NCI-H2107 (cell line): ENCODE data around the gene FBXL5.

Experiments
- DNase-seq: peaks from one replicate; lab custom pipeline; 2025; lab: John Stamatoyannopoulos, UW

The FBXL5 gene

DNA sequence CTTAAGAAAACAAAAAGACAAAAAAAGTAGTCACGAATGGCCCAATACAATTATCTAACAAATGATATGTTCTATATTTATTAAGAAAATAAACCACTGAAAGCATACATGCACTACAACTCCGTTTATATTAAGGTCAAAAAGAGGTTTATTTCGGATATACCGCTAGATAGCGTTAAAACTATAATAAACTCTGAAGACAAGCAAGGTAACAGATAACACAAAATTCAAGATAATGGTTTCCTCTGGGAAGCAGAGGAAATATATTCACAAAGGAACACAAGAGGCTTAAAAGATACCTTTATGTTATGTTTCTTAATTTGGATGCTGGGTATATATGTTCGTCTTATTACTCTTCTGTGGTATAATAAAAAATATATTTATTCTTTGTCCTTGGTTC lies 21.7 kb upstream of the FBXL5 start:
- no peak for DNase-seq

DNA sequence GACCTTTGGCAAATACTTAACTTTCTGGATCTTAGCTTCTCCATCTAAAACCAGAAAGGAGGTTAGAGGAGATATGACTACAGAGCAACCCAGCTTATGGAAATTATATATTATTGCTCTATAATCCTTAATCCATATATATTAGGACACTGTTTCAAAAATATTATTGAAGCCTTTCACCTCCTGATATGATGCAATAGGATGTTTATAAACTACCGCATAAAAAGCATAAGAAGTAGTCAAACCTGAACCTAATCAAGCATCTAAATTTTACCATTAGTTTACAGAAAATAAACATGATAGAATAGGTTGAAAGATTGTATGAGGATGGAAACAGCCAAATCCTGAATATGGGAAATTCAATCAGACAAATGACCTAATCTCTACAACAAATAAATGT lies 20.9 kb upstream of the FBXL5 start:
- DNase-seq: no peak

DNA sequence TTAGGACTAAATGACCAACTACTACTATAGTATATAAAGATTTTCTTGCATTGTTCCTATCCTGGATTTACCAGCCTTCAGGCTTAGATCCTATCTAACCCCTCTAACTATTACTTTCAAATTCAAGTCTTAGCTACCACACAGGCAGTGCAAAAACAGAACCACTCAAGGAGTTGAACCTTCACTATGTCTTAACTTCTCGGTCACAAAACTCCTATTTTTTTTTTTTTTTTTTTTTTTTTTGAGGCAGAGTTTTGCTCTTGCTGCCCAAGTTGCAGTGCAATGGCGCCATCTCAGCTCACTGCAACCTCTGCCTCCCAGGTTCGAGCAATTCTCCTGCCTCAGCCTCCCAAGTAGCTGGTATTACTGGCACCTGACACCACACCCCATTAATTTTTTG lies 20.2 kb upstream of the FBXL5 start:
- DNase-seq: no peak

DNA sequence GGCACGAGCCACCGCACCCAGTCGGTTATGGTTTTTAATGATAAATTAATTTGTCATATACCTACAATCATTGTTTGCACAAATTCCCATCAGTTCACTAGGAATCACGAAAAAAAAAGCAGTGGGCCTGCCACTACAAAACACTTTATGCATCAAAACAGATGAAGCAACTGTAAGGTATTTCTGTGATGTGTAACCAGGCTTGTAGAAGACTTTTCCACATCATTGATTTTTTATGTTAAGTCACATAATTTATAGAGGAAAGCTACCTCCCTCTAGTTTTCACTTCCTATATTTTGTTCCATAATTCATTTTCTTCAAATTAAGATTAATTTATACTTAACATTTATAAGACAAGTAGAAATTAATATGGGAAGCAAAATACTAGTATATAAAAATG lies 19.8 kb upstream of the FBXL5 start:
- no peak for DNase-seq

DNA sequence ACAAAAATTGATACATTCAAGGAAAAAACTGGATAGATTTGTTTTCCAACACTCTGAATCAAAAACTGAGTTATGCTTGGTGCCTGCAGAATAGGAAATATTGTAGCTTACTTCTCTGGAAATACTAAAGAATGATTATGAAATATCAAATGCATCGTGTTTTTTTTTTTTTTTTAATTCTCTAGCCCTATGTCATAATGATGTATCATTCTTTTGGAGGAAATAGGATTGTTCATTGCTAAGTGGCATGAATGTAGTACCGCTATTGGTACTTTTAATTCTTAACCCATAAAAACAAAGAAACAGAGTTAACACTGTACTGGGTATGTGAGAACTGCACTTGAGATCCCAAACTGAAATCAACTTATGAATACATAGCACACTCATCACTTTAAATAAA lies 18.9 kb upstream of the FBXL5 start:
- DNase-seq: no peak

DNA sequence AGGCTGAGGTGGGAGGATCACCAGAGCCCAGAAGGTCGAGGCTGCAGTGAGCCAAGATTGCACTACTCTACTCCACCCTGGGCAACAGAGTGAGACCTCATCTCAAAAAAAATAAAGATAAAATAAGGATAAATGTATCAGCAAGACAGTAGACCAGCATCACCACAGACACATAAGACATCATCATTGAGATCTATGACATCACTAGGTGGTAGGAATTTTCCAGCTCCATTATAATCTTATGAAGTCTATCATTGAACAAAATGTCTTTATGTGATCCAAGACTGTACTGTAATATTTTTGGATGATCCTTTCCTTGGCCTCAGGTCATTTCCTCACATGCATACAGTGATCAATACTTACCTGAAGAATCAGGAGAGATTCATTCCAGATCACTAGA lies 18.2 kb upstream of the FBXL5 start:
- no peak for DNase-seq

DNA sequence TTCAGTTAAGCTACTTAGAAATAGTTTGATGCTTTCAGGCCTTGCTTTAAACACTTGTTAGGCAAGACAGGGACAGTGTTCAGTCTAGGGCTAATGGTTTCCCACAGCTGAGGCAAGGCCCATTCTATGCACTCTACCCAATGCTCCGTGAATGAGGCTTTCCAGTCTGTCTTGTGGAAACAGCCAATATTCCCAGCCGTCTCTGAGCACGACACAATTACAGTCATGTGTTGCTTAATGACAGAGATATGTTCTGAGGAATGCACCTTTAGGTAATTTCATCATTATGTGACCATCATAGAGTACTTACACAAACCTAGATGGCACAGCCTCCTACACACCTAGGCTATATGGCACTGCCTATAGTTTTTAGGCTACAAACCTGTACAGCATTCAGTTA lies 16.9 kb upstream of the FBXL5 start:
- no peak for DNase-seq

DNA sequence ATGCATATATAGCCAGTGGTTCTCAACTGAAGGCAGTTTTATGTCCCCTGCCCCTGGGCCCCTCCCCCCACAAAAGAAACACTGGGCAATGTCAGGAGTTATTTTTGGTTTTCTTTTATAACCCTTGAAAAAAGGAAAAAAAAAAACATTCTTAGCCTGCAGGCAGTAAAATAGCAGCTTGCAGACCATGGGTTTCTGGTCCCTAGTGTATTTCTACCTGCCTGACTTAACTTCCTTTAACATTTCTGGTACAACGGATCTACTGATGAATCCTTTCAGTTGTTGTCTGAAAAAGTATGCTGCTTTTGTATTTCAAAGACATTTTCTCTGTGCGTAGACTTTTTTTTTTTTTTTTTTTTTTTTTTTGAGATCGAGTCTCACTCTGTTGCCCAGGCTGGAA lies 15.4 kb upstream of the FBXL5 start:
- DNase-seq: no peak

DNA sequence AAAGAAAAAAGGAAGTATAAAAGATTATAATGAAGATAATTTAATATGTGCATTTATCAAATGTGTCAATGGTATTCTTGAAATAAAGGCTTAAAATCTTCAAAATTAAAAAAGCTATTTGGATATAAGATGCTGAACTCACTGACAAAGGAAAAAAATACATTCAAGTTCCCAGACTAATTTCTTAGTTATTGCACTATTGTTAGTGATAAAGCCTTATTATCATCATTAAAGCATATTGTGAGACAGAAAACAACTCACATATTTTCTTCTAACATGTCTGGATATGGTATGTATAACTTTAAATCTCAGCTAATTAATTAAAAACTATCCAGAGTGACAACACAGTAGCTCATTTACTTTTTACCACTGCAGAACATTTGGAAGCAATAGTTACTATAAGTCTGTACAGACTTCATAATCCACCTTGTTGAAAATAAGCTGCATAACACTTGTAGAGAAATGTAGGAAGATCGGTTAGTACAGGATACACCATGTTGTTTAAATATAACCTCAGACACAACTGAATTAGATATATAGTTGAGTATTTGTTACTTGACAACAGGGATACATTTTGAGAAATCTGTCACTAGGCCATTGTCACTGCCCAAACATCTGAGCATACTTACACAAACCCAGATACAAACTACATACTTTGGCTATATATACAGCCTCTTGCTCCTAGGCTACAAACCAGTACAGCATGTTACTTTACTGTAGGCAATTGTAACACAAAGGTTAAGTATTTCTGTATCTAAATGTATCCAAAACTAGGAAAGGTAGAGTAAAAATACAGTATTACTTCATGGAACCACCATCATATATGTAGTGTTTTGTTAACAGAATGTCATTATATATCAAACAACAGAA lies 13.6 kb upstream of the FBXL5 start:
- DNase-seq: no peak

DNA sequence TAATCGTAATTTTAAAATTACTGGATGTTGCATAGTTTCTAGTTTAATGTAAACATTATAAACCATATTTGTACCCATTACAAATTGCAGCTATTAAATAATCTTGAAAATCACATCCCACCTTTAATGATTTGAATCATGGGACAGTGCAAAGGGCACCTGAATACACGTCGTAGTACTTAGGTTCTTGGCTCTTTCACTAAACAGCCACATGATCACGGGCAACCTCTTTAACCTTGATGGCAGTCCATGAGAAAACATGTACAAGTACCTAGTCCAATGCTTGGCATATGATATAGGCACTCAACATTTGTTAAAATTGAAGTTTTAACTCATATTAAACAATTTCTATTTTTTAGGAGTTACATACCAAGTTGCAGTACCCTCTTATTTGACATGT lies 11.8 kb upstream of the FBXL5 start:
- no peak for DNase-seq

DNA sequence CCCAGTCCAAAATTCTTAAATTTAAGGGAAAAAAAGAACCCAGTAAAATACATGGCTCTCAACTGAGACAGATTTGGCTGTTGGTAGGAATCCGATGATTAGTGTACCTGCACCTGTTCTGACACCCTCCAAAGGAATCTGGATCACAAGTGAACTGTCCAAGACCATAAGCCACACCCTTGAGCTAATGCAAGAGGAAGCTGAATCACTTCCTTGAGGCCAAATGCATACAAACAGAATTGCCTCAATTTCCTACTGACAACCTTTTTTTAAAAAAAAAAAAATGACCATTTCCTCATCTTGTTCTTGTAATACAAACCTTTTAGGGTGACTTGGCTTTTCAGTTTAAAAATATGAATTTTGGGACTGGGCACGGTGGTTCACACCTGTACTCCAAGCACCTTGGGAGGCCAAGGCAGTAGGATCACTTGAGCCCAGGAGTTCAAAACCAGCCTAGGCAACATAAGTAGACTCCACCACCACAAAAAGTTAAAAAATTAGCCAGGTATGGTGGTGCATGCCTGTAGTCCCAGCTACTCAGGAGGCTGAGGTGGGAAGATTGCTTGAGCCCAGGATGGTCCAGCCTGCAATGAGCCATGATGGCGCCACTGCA lies 10.7 kb upstream of the FBXL5 start:
- no peak for DNase-seq

DNA sequence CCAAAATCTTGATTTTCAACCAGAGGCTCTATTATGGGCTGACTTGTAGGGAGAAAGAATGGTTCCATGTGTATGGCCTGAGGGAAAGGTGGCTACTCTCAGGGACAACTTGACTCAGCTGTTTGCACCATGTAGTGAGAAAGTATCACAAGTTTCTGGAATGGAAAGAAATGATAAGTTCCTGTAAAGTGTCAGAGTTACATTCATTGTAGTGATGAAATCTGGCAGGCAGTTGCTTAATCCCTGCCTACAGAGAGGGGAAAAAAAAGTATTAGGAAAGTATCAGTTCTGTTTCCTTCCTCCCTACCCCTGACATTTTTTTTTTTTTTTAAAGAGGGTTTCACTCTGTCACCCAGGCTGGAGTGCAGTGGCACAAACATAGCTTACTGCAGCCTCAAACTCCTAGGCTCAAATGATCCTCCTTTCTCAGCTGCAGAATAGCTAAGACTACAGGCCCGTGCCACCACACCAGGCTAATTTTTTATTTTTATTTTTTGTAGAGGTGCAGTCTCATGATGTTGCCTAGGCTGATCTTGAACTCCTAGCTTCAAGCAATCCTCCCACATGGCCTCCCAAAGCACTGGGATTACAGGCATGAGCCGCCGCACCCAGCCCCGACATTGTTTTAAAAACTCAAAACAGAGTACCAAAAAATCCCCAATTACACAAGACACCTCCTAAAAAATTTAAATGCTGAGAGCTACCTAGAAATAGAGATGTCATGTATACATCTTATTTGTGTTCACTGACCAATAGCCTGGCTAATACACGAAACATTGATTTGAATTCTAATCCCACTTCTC lies 4.8 kb upstream of the FBXL5 start:
- DNase-seq: no peak

DNA sequence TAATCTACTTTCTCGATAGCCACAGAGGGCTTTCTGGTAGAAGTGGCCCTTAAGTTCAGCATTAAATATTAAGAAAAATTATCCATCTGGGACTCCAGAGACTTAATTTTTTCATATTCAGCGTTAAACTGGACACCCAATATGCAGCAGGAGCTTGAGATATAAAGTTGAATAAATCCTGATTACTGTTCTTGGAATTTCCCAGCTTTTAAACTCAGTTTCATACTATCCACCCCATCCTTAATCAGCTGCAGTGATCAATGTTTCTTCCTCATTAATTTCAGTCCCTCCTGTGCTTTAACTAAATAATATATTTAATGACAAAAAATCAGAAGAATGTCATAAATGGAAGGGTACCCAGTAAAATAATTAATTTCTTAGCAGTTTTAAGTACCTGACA lies 3.6 kb upstream of the FBXL5 start:
- no peak for DNase-seq

DNA sequence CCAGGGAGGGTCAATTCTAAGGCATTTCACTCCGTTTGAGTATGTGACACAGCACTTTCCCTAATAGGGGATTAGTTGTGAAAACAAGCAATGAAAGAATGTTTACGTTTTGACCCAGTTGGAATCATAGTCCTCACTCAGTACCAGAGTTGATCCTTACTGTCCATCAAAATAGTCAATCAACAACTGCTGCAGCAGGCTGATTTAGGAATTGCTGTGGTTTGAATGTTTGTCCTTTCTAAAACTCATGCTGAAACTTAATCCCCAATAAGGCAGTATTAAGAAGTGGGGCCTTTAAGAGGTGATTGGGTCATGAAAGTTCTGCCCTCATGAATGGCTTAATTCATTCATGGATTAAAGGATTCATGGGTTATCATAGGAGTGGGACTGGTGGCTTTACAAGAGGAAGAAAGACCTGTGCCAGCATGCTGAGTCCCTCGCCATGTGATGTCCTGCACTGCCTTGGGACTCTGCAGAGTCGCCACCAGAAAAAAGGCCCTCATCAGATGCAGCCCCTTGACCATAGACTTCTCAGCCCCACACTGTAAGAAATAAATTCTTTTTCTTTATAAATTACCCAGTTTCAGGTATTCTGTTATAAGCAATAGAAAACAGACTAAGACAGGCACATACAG lies 3.1 kb upstream of the FBXL5 start:
- no peak for DNase-seq

DNA sequence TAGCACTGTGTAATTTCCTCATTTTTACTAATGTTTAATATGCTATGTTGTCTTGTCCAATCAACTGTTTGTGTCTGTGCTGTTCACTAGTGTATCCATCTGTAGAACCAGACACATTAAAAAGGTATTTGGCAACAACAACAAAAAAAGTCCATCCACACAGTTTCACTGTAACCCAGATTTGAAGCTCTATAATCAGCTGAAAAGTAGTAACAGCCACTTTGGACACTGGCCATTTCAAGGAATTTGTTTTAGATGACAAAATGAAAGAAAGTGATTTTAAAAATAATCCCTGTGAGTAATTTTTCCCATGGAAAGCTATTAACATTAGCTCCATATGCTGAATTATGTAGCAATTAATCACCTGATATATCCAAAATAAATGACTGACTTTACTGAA lies 2.2 kb upstream of the FBXL5 start:
- DNase-seq: no peak

DNA sequence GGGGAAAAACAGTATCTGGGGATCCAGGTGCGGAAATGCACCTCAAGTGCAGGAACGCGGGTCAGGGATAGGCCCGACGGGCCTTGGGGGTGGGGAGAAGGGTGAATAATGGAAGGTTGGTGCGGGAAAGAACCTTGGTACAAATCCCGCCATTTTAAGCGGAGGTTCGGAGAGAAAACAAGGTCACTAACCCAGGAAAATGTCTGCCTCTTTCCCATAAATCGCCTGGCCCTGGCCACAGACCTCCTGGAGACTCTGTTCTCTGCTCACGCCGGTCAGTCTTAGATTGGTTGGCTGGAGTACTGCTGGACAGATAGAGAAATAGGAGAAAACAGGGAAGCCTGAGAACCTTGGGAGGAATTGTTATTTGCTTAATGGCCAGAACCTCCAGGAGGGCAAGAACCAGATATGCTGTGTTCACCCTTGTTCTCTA lies 897 bp upstream of the FBXL5 start:
- DNase-seq: no peak

DNA sequence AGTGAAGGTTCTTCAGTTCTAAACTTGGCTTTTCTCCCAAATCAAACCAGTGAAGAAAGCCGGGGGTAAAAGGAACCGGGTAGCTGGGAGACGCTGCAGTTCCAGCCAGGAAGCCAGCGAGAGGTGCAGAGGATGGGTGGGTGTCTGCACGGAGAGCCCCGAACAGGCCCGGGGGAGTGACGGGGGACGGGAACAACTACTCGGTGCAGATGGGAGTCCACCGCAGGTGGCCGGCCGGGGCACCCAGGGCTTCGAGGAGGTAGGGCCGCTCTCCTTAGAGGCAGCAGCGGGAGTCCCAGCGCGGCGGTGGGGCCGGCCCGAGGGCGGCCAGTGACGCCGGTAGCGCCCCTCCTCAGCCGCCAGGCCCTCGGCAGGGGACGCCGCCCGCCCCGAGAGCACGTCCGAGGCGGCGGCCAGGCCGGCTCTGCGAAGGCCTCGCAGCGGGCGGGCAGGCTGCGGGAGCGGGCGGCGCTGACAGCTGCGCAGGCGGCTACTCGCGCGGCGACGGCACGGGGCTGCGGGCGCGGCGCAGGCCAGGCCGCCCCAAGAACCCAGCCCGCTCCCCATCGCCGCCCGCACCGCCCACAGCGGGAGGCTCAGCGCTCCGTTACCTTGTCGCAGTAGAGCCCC lies 449 bp downstream of the FBXL5 start:
- no peak for DNase-seq

DNA sequence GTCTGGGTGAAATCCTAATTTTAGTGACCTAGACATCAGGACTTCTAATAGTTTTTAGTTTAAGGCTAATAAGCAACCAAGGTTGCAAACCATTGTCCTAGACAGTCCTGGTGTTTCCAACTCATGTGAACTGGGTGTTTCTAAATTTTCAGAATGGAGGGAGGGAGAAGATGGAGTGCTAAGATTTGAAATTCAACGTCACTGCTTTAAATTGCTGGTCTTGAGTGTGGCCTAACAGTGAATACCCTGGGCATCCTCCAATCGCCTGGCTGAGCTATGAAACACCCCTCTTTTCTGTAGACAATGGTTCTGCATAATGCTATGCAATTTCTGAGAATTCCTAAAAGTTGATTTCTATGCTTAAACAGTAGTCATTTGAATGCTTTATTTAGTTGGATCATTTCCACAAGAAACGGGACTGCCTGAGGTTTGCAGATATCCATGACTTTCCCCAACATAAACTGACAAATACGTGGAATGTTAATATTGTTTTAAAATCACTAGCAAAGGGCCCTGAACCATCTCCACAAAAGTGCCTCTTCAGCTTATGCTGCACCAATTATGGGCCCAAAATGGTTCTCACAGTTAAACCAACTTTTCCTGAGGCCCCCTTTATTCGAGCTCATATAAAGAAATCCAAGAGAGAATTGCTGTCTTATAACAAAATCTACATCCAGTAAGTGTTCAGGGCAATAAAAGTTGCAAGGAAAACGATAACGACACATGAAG lies 1.1 kb downstream of the FBXL5 start:
- DNase-seq: no peak

DNA sequence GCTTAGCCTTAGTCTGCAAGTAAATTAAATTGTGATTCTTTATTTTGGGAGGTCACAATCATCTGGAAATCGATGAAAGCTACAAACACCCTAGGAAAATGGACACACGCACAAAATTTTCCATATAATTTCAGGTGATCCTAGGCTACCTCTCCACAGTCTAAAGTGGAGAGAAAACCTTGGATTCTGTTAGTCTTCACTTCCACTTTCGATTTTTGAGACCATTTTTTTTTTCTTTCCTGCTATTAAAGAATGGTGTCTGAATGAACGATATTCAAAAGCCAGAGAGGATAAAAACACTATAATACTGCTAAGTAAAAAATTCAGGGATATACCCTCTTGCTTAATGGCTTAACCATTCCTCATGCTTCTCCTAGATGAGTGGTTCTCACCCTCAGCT lies 1.7 kb downstream of the FBXL5 start:
- DNase-seq: no peak

DNA sequence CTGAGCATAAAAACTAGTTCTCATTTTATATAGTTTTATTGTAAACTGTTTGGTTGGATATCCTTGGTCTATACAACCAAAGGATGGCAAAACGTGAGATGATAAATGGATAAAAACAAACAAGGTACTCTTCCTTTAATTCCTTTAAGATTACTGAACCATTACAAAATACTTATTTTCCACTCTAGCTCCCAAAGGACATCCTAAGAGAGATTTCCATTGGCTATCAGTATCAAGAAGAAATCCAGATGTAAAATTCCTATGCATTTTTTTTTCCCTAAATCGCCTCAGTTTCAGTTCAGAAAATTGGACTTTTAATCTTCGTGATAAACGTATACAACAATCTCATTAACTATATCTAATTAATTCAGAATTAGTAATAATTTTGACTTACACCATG lies 2.3 kb downstream of the FBXL5 start:
- no peak for DNase-seq

DNA sequence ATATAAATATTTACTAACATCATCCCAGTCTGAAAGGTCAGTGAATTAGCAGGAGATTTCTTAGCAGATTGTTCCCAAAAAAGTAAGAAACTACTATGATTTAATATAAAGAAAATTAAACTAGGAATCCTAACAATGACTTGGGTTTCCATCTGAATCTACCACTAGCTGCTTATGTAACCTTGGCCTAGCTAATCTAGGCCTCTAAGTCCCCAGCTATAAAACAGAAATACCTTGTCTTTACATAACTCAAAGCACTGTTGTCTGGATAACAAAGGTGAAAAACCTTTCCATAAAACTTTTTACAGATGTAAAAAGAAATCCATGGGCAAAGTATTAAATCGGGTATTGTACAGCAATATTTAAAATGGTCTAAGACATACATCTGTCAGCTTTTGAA lies 3.0 kb downstream of the FBXL5 start:
- DNase-seq: no peak
